K562 (cell line): ENCODE measurements around the gene PPM1N. TPM values are rescaled to one million over a fixed set of nuclear protein-coding genes. Genes with fewer than 3 reads are reported as not detected.

Source experiments
- BCOR ChIP-seq: fragments of 450-650 bp; IDR thresholded peaks from 2 replicates; pipeline ENCODE4 v1.6.1; 2016
- CBX1 ChIP-seq: sonication (generic); IDR thresholded peaks from 2 replicates; pipeline ENCODE4 v1.6.1; 2016; ENCODE audit warnings: antibody characterized with exemption, low read depth, mild to moderate bottlenecking
- EP300 ChIP-seq: IDR thresholded peaks from 2 replicates; pipeline ENCODE4 v1.6.1; 2012; ENCODE audit warnings: low read length, improper control_type of control experiment
- KDM4B ChIP-seq, 2 experiments: fragments of 450-650 bp in 1 of 2; sonication (generic) in 1 of 2; IDR thresholded peaks; 2 replicates each; pipeline ENCODE4 v1.6.1; 2016 to 2017; ENCODE audit warnings: borderline replicate concordance in 2 of 2, antibody characterized with exemption in 1 of 2, low read depth in 1 of 2, mild to moderate bottlenecking in 1 of 2
- KLF13 ChIP-seq: fragments of 450-650 bp; IDR thresholded peaks from 2 replicates; pipeline ENCODE4 v1.6.1; 2016; ENCODE audit warnings: missing genetic modification characterization, low read depth, mild to moderate bottlenecking, missing compliant biosample characterization, moderate library complexity, borderline replicate concordance
- MCM5 ChIP-seq: fragments of 450-650 bp; IDR thresholded peaks from 2 replicates; pipeline ENCODE4 v1.6.1; 2016; ENCODE audit warnings: low read depth
- MECOM ChIP-seq: fragments of 250-450 bp; sonication (Bioruptor Pico); IDR thresholded peaks from 2 replicates; pipeline ENCODE4 v1.8.0; 2022; ENCODE audit warnings: inconsistent platforms
- MTF1 ChIP-seq: fragments of 250-450 bp; sonication (Bioruptor Pico); IDR thresholded peaks from 2 replicates; pipeline ENCODE4 v1.9.0; 2021; ENCODE audit warnings: moderate library complexity, mild to moderate bottlenecking, inconsistent platforms, borderline replicate concordance
- POLR2AphosphoS2 ChIP-seq: IDR thresholded peaks from 2 replicates; pipeline ENCODE4 v1.6.1; 2012; ENCODE audit warnings: low read length, improper control_type of control experiment
- PRMT5 ChIP-seq: sonication (generic); formaldehyde crosslinking; IDR thresholded peaks from 2 replicates; pipeline ENCODE4 v1.5.0; 2020; ENCODE audit warnings: missing genetic modification reagents
- RBM15 ChIP-seq: fragments of 200-400 bp; formaldehyde crosslinking; IDR thresholded peaks from 2 replicates; pipeline ENCODE4 v1.6.1; 2018; ENCODE audit warnings: mild to moderate bottlenecking, low read length, moderate library complexity; ENCODE audit not compliant: insufficient read depth
- SIN3B ChIP-seq: fragments of 450-650 bp; IDR thresholded peaks from 2 replicates; pipeline ENCODE4 v1.6.1; 2017; ENCODE audit warnings: low read depth, mild to moderate bottlenecking, moderate library complexity
- SMARCA5 ChIP-seq: fragments of 450-650 bp; IDR thresholded peaks from 2 replicates; pipeline ENCODE4 v1.6.1; 2016
- SMARCB1 ChIP-seq: IDR thresholded peaks from 2 replicates; pipeline ENCODE4 v1.6.1; 2011; ENCODE audit warnings: improper control_type of control experiment, low read depth; ENCODE audit not compliant: insufficient read length
- TRIM24 ChIP-seq, 2 experiments: fragments of 450-650 bp; IDR thresholded peaks; 2 replicates each; pipeline ENCODE4 v1.6.1; 2016
- ZNF316 ChIP-seq: fragments of 450-650 bp; IDR thresholded peaks from 2 replicates; pipeline ENCODE4 v1.6.1; 2016
- ZNF699 ChIP-seq: fragments of 250-450 bp; sonication (Bioruptor Pico); IDR thresholded peaks from 2 replicates; pipeline ENCODE4 v1.8.0; 2021; ENCODE audit warnings: mild to moderate bottlenecking, moderate library complexity; ENCODE audit not compliant: insufficient replicate concordance
- ZNF778 ChIP-seq: fragments of 450-650 bp; formaldehyde crosslinking; IDR thresholded peaks from 2 replicates; pipeline ENCODE4 v1.4.0; 2020; ENCODE audit warnings: mild to moderate bottlenecking, moderate library complexity
- polyA plus RNA-seq, 8 experiments: library from polyadenylated mRNA; depleted of rRNA in 4 of 8; stranded (reverse) in 5 of 8; unstranded in 3 of 8; fragments of >200 nt; fragmentation: Nextera tagmentation in 2 of 8; fragmentation: Illumina TruSeq in 1 of 8; extraction: Ambion mirVana in 2 of 8; extraction: Trizol in 1 of 8; gene quantifications; 2 replicates each; pipeline versions ENCODE4 v1.2.1 to v1.2.3, GENCODE V29; 2011 to 2014; ENCODE audit warnings: inconsistent platforms in 1 of 8, missing spikeins in 1 of 8
- total RNA-seq, 7 experiments: library from RNA; depleted of rRNA in 6 of 7; stranded (reverse); fragments of >200 nt in 6 of 7; fragmentation: Illumina TruSeq in 2 of 7; extraction: Trizol in 2 of 7; gene quantifications; 2 replicates each; pipeline versions ENCODE4 v1.2.1 to v1.2.3, GENCODE V29; 2011 to 2021; ENCODE audit warnings: low replicate concordance in 1 of 7
- TF ChIP-seq, protein P1 (sequence below): sonication (generic); formaldehyde crosslinking; IDR thresholded peaks from 2 replicates; pipeline ENCODE4 v1.8.0; 2022; ENCODE audit warnings: missing genetic modification reagents, mild to moderate bottlenecking, borderline replicate concordance
- TF ChIP-seq, protein P2 (sequence below): fragments of 450-650 bp; IDR thresholded peaks from 2 replicates; pipeline ENCODE4 v1.6.1; 2016; ENCODE audit warnings: antibody characterized with exemption
- TF ChIP-seq, protein P3 (sequence below): sonication (generic); formaldehyde crosslinking; IDR thresholded peaks from 2 replicates; pipeline ENCODE4 v1.8.0; 2022; ENCODE audit warnings: mild to moderate bottlenecking, missing genetic modification reagents
- TF ChIP-seq, protein P4 (sequence below): fragments of 200-800 bp; sonication (Bioruptor generic); IDR thresholded peaks from 2 replicates; pipeline ENCODE4 v1.6.1; 2016; ENCODE audit warnings: missing genetic modification characterization, missing compliant biosample characterization

Gene PPM1N
- total and polyA plus RNA-seq, 9 of the 15 experiments (the other 6 are each of a cell fraction or from before 2014, with no cell fraction given): 4.5 to 15.6 (median 8.7) TPM

DNA sequence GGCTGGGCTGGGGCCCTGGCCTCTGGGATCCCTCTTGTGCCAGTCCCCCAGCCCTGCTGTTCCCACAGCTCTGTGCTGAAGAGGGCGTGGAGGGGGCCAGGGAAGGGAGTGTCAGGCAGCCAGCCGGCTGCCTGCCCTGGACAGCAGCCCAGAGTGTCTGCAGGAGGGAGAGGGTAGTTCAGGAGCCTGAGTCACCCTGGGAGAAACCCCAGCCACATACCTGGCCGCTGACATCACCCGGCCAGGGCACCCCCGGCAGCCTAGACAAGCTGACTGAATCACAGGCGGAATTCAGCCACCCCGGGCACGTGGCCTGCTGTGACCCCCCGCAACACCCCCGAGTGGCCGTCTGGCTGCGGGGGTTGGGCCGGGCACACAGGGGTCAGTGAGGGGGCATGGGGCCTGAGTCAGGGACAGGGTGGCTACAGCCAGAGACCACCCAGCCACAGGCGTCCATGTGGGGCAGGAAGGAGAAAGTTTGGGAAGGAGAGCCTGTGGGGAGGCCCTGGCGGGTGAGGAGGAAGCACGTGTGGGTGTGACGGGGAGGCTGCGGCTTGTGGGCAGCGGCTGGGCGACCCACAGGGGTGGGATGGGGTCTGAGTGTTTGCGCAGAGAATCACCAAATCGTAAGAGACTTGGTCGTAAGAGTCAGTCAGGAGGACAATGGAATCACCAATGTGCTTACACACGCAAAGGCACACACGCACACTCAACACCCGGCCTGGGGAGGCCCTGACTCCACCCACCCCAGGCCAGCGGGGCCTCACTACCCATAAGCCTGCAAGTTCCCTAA lies 42.3 kb upstream of the PPM1N start (continued):
- TF ChIP-seq CBX1: 0 out of 2 replicates have a peak, but pooled peaks have one; percentile 6
- TF ChIP-seq ZNF316: peak; percentile 10; the same call in 1 of the 2 replicates
- TF ChIP-seq, protein P1, sequence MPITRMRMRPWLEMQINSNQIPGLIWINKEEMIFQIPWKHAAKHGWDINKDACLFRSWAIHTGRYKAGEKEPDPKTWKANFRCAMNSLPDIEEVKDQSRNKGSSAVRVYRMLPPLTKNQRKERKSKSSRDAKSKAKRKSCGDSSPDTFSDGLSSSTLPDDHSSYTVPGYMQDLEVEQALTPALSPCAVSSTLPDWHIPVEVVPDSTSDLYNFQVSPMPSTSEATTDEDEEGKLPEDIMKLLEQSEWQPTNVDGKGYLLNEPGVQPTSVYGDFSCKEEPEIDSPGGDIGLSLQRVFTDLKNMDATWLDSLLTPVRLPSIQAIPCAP (CRISPR knock-in tag): no peak
- TF ChIP-seq, protein P2, sequence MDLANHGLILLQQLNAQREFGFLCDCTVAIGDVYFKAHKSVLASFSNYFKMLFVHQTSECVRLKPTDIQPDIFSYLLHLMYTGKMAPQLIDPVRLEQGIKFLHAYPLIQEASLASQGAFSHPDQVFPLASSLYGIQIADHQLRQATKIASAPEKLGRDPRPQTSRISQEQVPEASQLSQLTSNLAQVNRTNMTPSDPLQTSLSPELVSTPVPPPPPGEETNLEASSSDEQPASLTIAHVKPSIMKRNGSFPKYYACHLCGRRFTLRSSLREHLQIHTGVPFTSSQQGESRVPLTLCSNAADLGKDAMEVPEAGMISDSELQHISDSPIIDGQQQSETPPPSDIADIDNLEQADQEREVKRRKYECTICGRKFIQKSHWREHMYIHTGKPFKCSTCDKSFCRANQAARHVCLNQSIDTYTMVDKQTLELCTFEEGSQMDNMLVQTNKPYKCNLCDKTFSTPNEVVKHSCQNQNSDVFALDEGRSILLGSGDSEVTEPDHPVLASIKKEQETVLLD: peak; percentile 76; the same call in 1 of the 2 replicates
- TF ChIP-seq SMARCB1: no peak
- TF ChIP-seq, protein P3, sequence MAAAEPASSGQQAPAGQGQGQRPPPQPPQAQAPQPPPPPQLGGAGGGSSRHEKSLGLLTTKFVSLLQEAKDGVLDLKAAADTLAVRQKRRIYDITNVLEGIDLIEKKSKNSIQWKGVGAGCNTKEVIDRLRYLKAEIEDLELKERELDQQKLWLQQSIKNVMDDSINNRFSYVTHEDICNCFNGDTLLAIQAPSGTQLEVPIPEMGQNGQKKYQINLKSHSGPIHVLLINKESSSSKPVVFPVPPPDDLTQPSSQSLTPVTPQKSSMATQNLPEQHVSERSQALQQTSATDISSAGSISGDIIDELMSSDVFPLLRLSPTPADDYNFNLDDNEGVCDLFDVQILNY: no peak
- no peak for TF ChIP-seq POLR2AphosphoS2
- TF ChIP-seq, protein P4, sequence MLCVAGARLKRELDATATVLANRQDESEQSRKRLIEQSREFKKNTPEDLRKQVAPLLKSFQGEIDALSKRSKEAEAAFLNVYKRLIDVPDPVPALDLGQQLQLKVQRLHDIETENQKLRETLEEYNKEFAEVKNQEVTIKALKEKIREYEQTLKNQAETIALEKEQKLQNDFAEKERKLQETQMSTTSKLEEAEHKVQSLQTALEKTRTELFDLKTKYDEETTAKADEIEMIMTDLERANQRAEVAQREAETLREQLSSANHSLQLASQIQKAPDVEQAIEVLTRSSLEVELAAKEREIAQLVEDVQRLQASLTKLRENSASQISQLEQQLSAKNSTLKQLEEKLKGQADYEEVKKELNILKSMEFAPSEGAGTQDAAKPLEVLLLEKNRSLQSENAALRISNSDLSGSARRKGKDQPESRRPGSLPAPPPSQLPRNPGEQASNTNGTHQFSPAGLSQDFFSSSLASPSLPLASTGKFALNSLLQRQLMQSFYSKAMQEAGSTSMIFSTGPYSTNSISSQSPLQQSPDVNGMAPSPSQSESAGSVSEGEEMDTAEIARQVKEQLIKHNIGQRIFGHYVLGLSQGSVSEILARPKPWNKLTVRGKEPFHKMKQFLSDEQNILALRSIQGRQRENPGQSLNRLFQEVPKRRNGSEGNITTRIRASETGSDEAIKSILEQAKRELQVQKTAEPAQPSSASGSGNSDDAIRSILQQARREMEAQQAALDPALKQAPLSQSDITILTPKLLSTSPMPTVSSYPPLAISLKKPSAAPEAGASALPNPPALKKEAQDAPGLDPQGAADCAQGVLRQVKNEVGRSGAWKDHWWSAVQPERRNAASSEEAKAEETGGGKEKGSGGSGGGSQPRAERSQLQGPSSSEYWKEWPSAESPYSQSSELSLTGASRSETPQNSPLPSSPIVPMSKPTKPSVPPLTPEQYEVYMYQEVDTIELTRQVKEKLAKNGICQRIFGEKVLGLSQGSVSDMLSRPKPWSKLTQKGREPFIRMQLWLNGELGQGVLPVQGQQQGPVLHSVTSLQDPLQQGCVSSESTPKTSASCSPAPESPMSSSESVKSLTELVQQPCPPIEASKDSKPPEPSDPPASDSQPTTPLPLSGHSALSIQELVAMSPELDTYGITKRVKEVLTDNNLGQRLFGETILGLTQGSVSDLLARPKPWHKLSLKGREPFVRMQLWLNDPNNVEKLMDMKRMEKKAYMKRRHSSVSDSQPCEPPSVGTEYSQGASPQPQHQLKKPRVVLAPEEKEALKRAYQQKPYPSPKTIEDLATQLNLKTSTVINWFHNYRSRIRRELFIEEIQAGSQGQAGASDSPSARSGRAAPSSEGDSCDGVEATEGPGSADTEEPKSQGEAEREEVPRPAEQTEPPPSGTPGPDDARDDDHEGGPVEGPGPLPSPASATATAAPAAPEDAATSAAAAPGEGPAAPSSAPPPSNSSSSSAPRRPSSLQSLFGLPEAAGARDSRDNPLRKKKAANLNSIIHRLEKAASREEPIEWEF (CRISPR knock-in tag): no peak
- TF ChIP-seq KDM4B (IDR thresholded peaks at IDR 0.05; ENCODE audit: borderline replicate concordance in 2 of 2, low read depth in 1 of 2): no peak
- no peak for TF ChIP-seq SIN3B
- no peak for TF ChIP-seq MECOM (CRISPR knock-in tag)
- no peak for TF ChIP-seq BCOR
- no peak for TF ChIP-seq ZNF778 (CRISPR knock-in tag)
- no peak for TF ChIP-seq MCM5
- peak; percentile 24; the same call in 1 of the 2 replicates for TF ChIP-seq KLF13 (tag)
- no peak for TF ChIP-seq MTF1 (CRISPR knock-in tag)
- TF ChIP-seq TRIM24 (IDR thresholded peaks at IDR 0.05): no peak; a peak in 1 of 4 replicates
- TF ChIP-seq PRMT5 (CRISPR knock-in tag): no peak
- TF ChIP-seq SMARCA5: no peak
- no peak for TF ChIP-seq EP300
- TF ChIP-seq RBM15: no peak
- no peak for TF ChIP-seq ZNF699
